ENCODE data around the gene DAAM1.

GRCh38 chr14:59176765-59177164 lies 11.7 kb upstream of the DAAM1 start:
- TF ChIP-seq EZH2 (IDR thresholded peaks at IDR 0.05; ENCODE audit: borderline replicate concordance, low read depth, low read length, poor library complexity, severe bottlenecking), result no peak
- no peak for TF ChIP-seq CTCF (conservative IDR thresholded peaks at IDR 0.05; ENCODE audit: low read depth, low read length)
